Vagina (tissue), 2 donors: Measurements from ENCODE around the gene GALNT15.

ENCODE experiments used
- POLR2AphosphoS5 ChIP-seq, 2 donors: sonication (generic); formaldehyde crosslinking; IDR thresholded peaks; one replicate each; pipeline ENCODE4 v1.9.0; 2017; ENCODE audit warnings: antibody characterized with exemption in 2 of 2, mild to moderate bottlenecking in 2 of 2, low read depth in 1 of 2; ENCODE audit not compliant: insufficient read depth in 1 of 2
- TF ChIP-seq, protein P1 (sequence below), 3 experiments: fragments of 450-650 bp in 2 of 3; fragments of 200-600 bp in 1 of 3; sonication (generic) in 1 of 3; IDR thresholded peaks; one replicate each; pipeline ENCODE4 v1.5.1; 2017 to 2019; ENCODE audit warnings: antibody characterized with exemption in 3 of 3, mild to moderate bottlenecking in 2 of 3, moderate library complexity in 2 of 3

DNA sequence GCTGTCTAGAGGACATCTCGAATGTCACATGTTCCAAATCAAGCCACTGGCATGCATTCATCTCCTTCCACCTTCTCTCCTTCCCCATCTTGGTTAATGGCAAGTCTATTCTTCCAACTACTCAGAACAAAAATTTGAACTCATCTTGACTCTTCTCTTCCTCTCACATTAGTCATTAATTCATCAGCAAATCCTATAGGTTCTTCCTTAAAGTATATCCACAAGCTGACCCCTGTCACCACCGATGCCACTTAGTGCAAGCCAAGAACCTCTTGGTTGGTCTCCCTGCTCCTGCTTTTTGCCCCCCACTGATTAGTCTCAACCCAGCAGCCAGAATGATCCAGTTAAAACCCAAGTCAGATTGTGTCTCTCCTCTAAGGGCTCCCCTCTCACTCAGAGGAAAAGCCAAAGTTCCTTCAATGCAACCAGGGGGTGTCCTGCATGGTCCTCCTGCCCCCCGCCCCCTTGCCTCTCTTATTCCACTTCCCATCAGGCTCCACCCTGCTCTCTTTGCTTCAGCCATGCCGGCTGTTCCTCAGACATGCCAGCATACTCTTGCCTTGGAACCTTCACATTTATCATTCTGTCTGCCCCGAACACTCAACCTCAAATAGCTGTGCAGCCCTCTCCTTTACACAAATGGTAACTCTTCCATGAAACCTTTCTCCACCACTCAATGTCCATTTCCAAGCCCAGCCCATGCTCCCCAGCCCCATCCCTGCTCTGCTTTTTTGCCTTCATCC is 1.0 kb upstream of the GALNT15 start:
- TF ChIP-seq, protein P1, sequence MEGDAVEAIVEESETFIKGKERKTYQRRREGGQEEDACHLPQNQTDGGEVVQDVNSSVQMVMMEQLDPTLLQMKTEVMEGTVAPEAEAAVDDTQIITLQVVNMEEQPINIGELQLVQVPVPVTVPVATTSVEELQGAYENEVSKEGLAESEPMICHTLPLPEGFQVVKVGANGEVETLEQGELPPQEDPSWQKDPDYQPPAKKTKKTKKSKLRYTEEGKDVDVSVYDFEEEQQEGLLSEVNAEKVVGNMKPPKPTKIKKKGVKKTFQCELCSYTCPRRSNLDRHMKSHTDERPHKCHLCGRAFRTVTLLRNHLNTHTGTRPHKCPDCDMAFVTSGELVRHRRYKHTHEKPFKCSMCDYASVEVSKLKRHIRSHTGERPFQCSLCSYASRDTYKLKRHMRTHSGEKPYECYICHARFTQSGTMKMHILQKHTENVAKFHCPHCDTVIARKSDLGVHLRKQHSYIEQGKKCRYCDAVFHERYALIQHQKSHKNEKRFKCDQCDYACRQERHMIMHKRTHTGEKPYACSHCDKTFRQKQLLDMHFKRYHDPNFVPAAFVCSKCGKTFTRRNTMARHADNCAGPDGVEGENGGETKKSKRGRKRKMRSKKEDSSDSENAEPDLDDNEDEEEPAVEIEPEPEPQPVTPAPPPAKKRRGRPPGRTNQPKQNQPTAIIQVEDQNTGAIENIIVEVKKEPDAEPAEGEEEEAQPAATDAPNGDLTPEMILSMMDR (IDR thresholded peaks at IDR 0.05) = no peak
- no peak for TF ChIP-seq POLR2AphosphoS5 (IDR thresholded peaks at IDR 0.05; ENCODE audit: insufficient read depth in 1 of 2, low read depth in 1 of 2)
